SK-N-SH (cell line): ENCODE data around the gene PDZD2. TPM values are rescaled to one million over a fixed set of nuclear protein-coding genes. Genes with fewer than 3 reads are reported as not detected.

ENCODE experiments used
- CTCF ChIA-PET: fragments of 300-600, 350-600 bp; formaldehyde crosslinking; extraction: SDS; loops from one replicate; lab custom pipeline; 2021; lab: Yijun Ruan, JAX
- POLR2A ChIA-PET: fragments of 350-600 bp; sonication (Branson Sonifier 250); formaldehyde crosslinking; extraction: SDS; loops from one replicate; lab custom pipeline; 2020; ENCODE audit warnings: antibody characterized with exemption, inconsistent platforms; lab: Yijun Ruan, JAX
- DNase-seq: peaks from one replicate; pipeline ENCODE4 v3.0.0; 2012
- H2AFZ ChIP-seq: fragments of 200-600 bp; sonication (generic); 2 replicates; pipeline ENCODE4 v1.8.1; 2016; ENCODE audit warnings: antibody characterized with exemption, mild to moderate bottlenecking, low read depth
- H3F3A ChIP-seq: fragments of 200-600 bp; sonication (generic); replicated peaks from 2 replicates; pipeline ENCODE3; 2016; ENCODE audit warnings: antibody characterized with exemption, mild to moderate bottlenecking; ENCODE audit not compliant: insufficient read depth
- H3K27ac ChIP-seq, 2 experiments: fragments of 200-500 bp in 1 of 2; fragments of 200-600 bp in 1 of 2; sonication (Bioruptor generic) in 1 of 2; sonication (generic), shearing (Covaris generic) in 1 of 2; 2 replicates each; pipeline versions ENCODE4 v1.5.1 to v1.6.1; 2014 to 2016; ENCODE audit warnings: low read depth in 2 of 2, inconsistent platforms in 1 of 2, low read length in 1 of 2, mild to moderate bottlenecking in 1 of 2, mixed read lengths in 1 of 2
- H3K27me3 ChIP-seq: fragments of 200-600 bp; sonication (generic), shearing (Covaris generic); 2 replicates; pipeline ENCODE4 v1.6.1; 2016; ENCODE audit warnings: mixed run types; ENCODE audit not compliant: insufficient read depth
- H3K36me3 ChIP-seq, 2 experiments: fragments of 200-500 bp in 1 of 2; fragments of 200-600 bp in 1 of 2; sonication (Bioruptor generic) in 1 of 2; sonication (generic) in 1 of 2; replicated peaks in 1 of 2; 2 replicates each; pipeline versions ENCODE3 to v1.5.1; 2014 to 2016; ENCODE audit warnings: low read length in 1 of 2, mild to moderate bottlenecking in 1 of 2; ENCODE audit not compliant: insufficient read depth in 2 of 2, control insufficient read depth in 1 of 2
- H3K4me1 ChIP-seq, 2 experiments: fragments of 200-500 bp in 1 of 2; fragments of 200-600 bp in 1 of 2; sonication (Bioruptor generic) in 1 of 2; sonication (generic), shearing (Covaris generic) in 1 of 2; 2 replicates each; pipeline versions ENCODE4 v1.5.1 to v1.6.1; 2014 to 2016; ENCODE audit warnings: low read depth in 1 of 2, low read length in 1 of 2, mixed run types in 1 of 2; ENCODE audit not compliant: insufficient read depth in 2 of 2, control insufficient read depth in 1 of 2
- H3K4me2 ChIP-seq: fragments of 200-600 bp; sonication (generic), shearing (Covaris generic); 2 replicates; pipeline ENCODE4 v1.6.1; 2017; ENCODE audit warnings: mixed run types
- H3K4me3 ChIP-seq, 2 experiments: fragments of 200-500 bp in 1 of 2; fragments of 200-600 bp in 1 of 2; sonication (Bioruptor generic) in 1 of 2; sonication (generic), shearing (Covaris generic) in 1 of 2; 2 replicates each; pipeline versions ENCODE4 v1.5.1 to v1.8.1; 2014 to 2016; ENCODE audit warnings: low read depth in 2 of 2, inconsistent platforms in 1 of 2, low read length in 1 of 2, mild to moderate bottlenecking in 1 of 2, mixed read lengths in 1 of 2, moderate library complexity in 1 of 2
- H3K79me2 ChIP-seq: fragments of 200-600 bp; sonication (generic); 2 replicates; pipeline ENCODE4 v1.8.1; 2017; ENCODE audit warnings: mild to moderate bottlenecking; ENCODE audit not compliant: insufficient read depth
- H3K9ac ChIP-seq: fragments of 200-600 bp; sonication (generic); 2 replicates; pipeline ENCODE4 v1.6.1; 2017; ENCODE audit warnings: mixed run types
- H3K9me2 ChIP-seq: fragments of 200-600 bp; sonication (generic); 2 replicates; pipeline ENCODE4 v1.6.1; 2017; ENCODE audit warnings: mixed run types
- H3K9me3 ChIP-seq: fragments of 200-600 bp; sonication (generic); 2 replicates; pipeline ENCODE4 v1.6.1; 2017; ENCODE audit warnings: mixed run types, mild to moderate bottlenecking, moderate library complexity
- H4K20me1 ChIP-seq: fragments of 200-600 bp; sonication (generic); 2 replicates; pipeline ENCODE4 v1.6.1; 2017; ENCODE audit warnings: mild to moderate bottlenecking, mixed run types; ENCODE audit not compliant: insufficient read depth
- EP300 ChIP-seq, 2 experiments: IDR thresholded peaks; 2 replicates each; pipeline versions ENCODE4 v1.4.0 to v1.6.1; 2012; ENCODE audit warnings: borderline replicate concordance in 1 of 2, low read depth in 1 of 2, low read length in 1 of 2
- FOSL2 ChIP-seq: IDR thresholded peaks from 2 replicates; pipeline ENCODE4 v1.4.0; 2012; ENCODE audit warnings: low read depth, mild to moderate bottlenecking, moderate library complexity, borderline replicate concordance
- FOXJ3 ChIP-seq: sonication (generic); formaldehyde crosslinking; IDR thresholded peaks from 2 replicates; pipeline ENCODE4 v1.5.1; 2020; ENCODE audit warnings: mild to moderate bottlenecking, missing genetic modification reagents
- GABPA ChIP-seq: IDR thresholded peaks from 2 replicates; pipeline ENCODE4 v1.4.0; 2012; ENCODE audit warnings: low read depth, mild to moderate bottlenecking
- JUND ChIP-seq: IDR thresholded peaks from 2 replicates; pipeline ENCODE4 v1.4.0; 2012
- NFIC ChIP-seq: IDR thresholded peaks from 2 replicates; pipeline ENCODE4 v1.4.0; 2012; ENCODE audit warnings: borderline replicate concordance
- NRF1 ChIP-seq: IDR thresholded peaks from 2 replicates; pipeline ENCODE4 v1.6.1; 2012; ENCODE audit warnings: low read depth, mild to moderate bottlenecking, low read length
- RAD21 ChIP-seq: IDR thresholded peaks from 2 replicates; pipeline ENCODE4 v1.6.1; 2012; ENCODE audit warnings: mild to moderate bottlenecking, low read length
- RXRA ChIP-seq: IDR thresholded peaks from 2 replicates; pipeline ENCODE4 v1.4.0; 2012; ENCODE audit warnings: low read depth, mild to moderate bottlenecking, borderline replicate concordance
- SIN3A ChIP-seq: IDR thresholded peaks from 2 replicates; pipeline ENCODE4 v1.6.1; 2012; ENCODE audit warnings: low read depth, mild to moderate bottlenecking, low read length, moderate library complexity, borderline replicate concordance
- WGBS: methylation state at CpG from one replicate; pipeline ENCODE4 v1.1.6; 2017; ENCODE audit warnings: low lambda C conversion rate; 5-methylcytosine and 5-hydroxymethylcytosine counted together
- polyA plus RNA-seq, 3 experiments: library from polyadenylated mRNA; depleted of rRNA; stranded (reverse); fragments of >200 nt; gene quantifications; 2 replicates each; pipeline ENCODE4 v1.2.3, GENCODE V29; 2012
- TF ChIP-seq, protein P1 (sequence below): IDR thresholded peaks from 2 replicates; pipeline ENCODE4 v1.4.0; 2012; ENCODE audit warnings: low read depth
- TF ChIP-seq, protein P2 (sequence below): fragments of 150-350 bp; IDR thresholded peaks from 2 replicates; pipeline ENCODE4 v1.6.1; 2016; ENCODE audit warnings: mild to moderate bottlenecking, low read depth, low read length
- TF ChIP-seq, protein P3 (sequence below): fragments of 200-600 bp; sonication (generic); IDR thresholded peaks from 2 replicates; pipeline ENCODE4 v1.6.1; 2017; ENCODE audit warnings: antibody characterized with exemption, mild to moderate bottlenecking, moderate library complexity
- TF ChIP-seq, protein P4 (sequence below): fragments of 150-350 bp; IDR thresholded peaks from 2 replicates; pipeline ENCODE4 v1.6.1; 2017; ENCODE audit warnings: antibody characterized with exemption, low read length, low read depth, borderline replicate concordance
- TF ChIP-seq, protein P5 (sequence below): IDR thresholded peaks from 2 replicates; pipeline ENCODE4; 2012

Gene PDZD2
- polyA plus RNA-seq, 1 of the 3 experiments (the other 2 are of a cell fraction): 0.13 TPM

DNA sequence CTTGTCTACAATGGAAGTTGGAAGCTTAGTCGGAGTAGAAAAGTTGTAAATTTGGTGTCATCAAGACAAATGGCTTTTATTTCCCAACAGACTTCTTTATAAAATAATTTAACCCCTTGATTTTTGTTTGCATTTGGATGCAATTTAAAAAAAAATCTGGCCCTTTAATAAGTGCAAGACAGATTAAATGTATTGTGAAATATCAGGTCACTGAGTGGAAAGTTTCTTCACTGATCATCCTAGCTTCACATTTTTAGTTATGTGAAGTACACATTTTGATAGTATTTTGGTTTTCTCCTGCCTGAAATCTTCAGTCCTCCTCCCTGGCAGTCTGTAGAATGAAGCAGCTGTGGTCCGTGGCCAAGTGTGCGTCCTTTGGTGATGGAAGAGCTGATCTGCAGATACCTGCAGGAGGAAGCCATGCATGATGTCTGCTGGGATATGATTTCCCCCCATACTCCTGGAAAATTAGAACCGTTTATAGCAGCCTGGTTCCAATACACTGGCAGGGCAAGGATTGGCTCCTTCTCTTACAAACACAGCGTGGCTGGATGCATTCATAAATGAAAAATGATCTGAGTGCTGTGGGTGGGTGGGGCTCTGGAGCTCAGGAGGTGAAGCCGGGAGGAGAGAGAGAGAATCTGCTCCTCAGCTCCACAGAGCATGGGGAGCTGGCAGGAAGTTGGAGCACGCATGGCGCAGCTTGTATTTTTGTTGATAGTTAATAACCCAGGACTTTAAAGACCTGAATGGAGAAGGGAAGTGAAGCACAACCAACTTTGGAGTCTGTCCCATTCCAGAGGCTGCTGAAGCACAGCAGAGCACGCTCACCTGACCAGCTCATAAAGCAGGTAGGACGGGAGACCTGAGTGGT, 296.8 kb downstream of the PDZD2 start:
- H3K9ac ChIP-seq: no peak overlapping the region
- TF ChIP-seq EP300 (IDR thresholded peaks at IDR 0.05; ENCODE audit: borderline replicate concordance in 1 of 2, low read depth in 1 of 2, low read length in 1 of 2) (no peak), FOXJ3 (CRISPR knock-in tag) (no peak), RAD21 (no peak), NRF1 (no peak), GABPA (no peak), RXRA (no peak), NFIC (no peak), JUND (no peak), FOSL2 (no peak), SIN3A (no peak)
- TF ChIP-seq, protein P1, sequence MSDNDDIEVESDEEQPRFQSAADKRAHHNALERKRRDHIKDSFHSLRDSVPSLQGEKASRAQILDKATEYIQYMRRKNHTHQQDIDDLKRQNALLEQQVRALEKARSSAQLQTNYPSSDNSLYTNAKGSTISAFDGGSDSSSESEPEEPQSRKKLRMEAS: no peak
- TF ChIP-seq, protein P2, sequence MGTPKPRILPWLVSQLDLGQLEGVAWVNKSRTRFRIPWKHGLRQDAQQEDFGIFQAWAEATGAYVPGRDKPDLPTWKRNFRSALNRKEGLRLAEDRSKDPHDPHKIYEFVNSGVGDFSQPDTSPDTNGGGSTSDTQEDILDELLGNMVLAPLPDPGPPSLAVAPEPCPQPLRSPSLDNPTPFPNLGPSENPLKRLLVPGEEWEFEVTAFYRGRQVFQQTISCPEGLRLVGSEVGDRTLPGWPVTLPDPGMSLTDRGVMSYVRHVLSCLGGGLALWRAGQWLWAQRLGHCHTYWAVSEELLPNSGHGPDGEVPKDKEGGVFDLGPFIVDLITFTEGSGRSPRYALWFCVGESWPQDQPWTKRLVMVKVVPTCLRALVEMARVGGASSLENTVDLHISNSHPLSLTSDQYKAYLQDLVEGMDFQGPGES: no peak
- TF ChIP-seq, protein P3, sequence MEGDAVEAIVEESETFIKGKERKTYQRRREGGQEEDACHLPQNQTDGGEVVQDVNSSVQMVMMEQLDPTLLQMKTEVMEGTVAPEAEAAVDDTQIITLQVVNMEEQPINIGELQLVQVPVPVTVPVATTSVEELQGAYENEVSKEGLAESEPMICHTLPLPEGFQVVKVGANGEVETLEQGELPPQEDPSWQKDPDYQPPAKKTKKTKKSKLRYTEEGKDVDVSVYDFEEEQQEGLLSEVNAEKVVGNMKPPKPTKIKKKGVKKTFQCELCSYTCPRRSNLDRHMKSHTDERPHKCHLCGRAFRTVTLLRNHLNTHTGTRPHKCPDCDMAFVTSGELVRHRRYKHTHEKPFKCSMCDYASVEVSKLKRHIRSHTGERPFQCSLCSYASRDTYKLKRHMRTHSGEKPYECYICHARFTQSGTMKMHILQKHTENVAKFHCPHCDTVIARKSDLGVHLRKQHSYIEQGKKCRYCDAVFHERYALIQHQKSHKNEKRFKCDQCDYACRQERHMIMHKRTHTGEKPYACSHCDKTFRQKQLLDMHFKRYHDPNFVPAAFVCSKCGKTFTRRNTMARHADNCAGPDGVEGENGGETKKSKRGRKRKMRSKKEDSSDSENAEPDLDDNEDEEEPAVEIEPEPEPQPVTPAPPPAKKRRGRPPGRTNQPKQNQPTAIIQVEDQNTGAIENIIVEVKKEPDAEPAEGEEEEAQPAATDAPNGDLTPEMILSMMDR: no peak
- TF ChIP-seq, protein P4, sequence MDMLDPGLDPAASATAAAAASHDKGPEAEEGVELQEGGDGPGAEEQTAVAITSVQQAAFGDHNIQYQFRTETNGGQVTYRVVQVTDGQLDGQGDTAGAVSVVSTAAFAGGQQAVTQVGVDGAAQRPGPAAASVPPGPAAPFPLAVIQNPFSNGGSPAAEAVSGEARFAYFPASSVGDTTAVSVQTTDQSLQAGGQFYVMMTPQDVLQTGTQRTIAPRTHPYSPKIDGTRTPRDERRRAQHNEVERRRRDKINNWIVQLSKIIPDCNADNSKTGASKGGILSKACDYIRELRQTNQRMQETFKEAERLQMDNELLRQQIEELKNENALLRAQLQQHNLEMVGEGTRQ: no peak
- TF ChIP-seq, protein P5, sequence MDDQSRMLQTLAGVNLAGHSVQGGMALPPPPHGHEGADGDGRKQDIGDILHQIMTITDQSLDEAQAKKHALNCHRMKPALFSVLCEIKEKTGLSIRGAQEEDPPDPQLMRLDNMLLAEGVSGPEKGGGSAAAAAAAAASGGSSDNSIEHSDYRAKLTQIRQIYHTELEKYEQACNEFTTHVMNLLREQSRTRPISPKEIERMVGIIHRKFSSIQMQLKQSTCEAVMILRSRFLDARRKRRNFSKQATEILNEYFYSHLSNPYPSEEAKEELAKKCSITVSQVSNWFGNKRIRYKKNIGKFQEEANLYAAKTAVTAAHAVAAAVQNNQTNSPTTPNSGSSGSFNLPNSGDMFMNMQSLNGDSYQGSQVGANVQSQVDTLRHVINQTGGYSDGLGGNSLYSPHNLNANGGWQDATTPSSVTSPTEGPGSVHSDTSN: no peak
- H3K27ac ChIP-seq: no peak overlapping the region
- H3K79me2 ChIP-seq: no peaks in the 10 kb centered on the region
- no peak overlapping the region for H2AFZ ChIP-seq
- H3F3A ChIP-seq: no peaks in the 10 kb centered on the region
- peaks cover 0 to 13% of the 10 kb centered on the region in 2 experiments; a peak in 3 of 4 replicates for H3K4me1 ChIP-seq
- H3K4me3 ChIP-seq: no peak overlapping the region
- CTCF ChIA-PET: interaction anchor here (0.6 to 2.3 kb wide), 7 partner anchors 9 to 145 kb away, joined by 3 to 12 read pairs (median 3); no protein-coding TSS in a partner anchor
- H4K20me1 ChIP-seq: no peaks in the 10 kb centered on the region
- POLR2A ChIA-PET: interaction anchor here (0.6 kb wide), 1 partner anchor 14 kb away, joined by 3 read pairs; no protein-coding TSS in a partner anchor
- H3K36me3 ChIP-seq: no peaks in the 10 kb centered on the region
- DNase-seq: no peak
- no peak overlapping the region for H3K4me2 ChIP-seq
- no peaks in the 10 kb centered on the region; the same call in 1 of the 2 replicates for H3K27me3 ChIP-seq
- 59% methylated on average over 10 of the region's 10 CpGs for WGBS
- H3K9me2 ChIP-seq: no peaks in the 10 kb centered on the region
- H3K9me3 ChIP-seq: no peaks in the 10 kb centered on the region
